ENCODE data around the gene NDUFA13.

DNA sequence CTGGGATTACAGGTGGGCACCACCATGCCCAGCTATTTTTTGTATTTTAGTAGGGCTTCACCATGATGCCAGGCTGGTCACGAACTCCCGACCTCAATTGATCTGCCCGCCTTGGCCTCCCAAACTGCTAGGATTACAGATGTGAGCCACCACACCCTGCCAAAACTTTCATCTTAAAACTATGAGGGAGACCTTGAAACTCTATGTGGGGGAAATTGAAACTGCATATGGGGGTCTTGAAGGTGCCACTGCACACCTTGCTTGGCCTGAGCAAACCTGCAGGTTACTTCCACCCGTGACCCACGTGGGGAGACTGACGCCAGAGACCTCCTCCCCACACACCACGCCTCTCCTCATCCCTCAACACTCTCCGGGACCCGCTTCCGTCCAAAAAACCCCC is 37.6 kb downstream of the NDUFA13 start:
- TF ChIP-seq, protein P1, sequence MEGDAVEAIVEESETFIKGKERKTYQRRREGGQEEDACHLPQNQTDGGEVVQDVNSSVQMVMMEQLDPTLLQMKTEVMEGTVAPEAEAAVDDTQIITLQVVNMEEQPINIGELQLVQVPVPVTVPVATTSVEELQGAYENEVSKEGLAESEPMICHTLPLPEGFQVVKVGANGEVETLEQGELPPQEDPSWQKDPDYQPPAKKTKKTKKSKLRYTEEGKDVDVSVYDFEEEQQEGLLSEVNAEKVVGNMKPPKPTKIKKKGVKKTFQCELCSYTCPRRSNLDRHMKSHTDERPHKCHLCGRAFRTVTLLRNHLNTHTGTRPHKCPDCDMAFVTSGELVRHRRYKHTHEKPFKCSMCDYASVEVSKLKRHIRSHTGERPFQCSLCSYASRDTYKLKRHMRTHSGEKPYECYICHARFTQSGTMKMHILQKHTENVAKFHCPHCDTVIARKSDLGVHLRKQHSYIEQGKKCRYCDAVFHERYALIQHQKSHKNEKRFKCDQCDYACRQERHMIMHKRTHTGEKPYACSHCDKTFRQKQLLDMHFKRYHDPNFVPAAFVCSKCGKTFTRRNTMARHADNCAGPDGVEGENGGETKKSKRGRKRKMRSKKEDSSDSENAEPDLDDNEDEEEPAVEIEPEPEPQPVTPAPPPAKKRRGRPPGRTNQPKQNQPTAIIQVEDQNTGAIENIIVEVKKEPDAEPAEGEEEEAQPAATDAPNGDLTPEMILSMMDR (IDR thresholded peaks at IDR 0.05; ENCODE audit: poor library complexity, severe bottlenecking), result no peak
- TF ChIP-seq EZH2 (IDR thresholded peaks at IDR 0.05; ENCODE audit: borderline replicate concordance, insufficient read depth, low read length, poor library complexity, severe bottlenecking), result no peak
